NCI-H1436 treated with DMSO at 0.1 percent for 48 hours (cell line): Measurements from ENCODE around the gene FILIP1L.

Source experiments
- DNase-seq: peaks from one replicate; lab custom pipeline; 2025; lab: John Stamatoyannopoulos, UW

FILIP1L gene

GRCh38 chr3:99891610-99892285 lies 222.6 kb downstream of the FILIP1L start:
- no peak for DNase-seq

- no peak for DNase-seq
Observed at GRCh38 chr3:99885851-99886250, 228.4 kb downstream of the FILIP1L start.

GRCh38 chr3:99885085-99885484 lies 229.2 kb downstream of the FILIP1L start:
- DNase-seq: no peak

- DNase-seq: no peak
Observed at GRCh38 chr3:99884484-99884883, 229.8 kb downstream of the FILIP1L start.

- DNase-seq: no peak
Observed at GRCh38 chr3:99883693-99884092, 230.6 kb downstream of the FILIP1L start.

GRCh38 chr3:99883138-99883461 lies 231.2 kb downstream of the FILIP1L start:
- DNase-seq: no peak

- DNase-seq: no peak
Observed at GRCh38 chr3:99882436-99883137, 231.7 kb downstream of the FILIP1L start.

GRCh38 chr3:99881121-99881524 lies 233.2 kb downstream of the FILIP1L start:
- DNase-seq: no peak

- DNase-seq: no peak
Observed at GRCh38 chr3:99879275-99879674, 235.0 kb downstream of the FILIP1L start.

GRCh38 chr3:99878005-99878404 lies 236.3 kb downstream of the FILIP1L start:
- DNase-seq: no peak

- DNase-seq: no peak
Observed at GRCh38 chr3:99877031-99877579, 237.2 kb downstream of the FILIP1L start.

- no peak for DNase-seq
Observed at GRCh38 chr3:99875929-99876841, 238.1 kb downstream of the FILIP1L start.

GRCh38 chr3:99875581-99875928 lies 238.7 kb downstream of the FILIP1L start:
- no peak for DNase-seq

- DNase-seq: no peak
Observed at GRCh38 chr3:99874237-99875002, 239.9 kb downstream of the FILIP1L start.

GRCh38 chr3:99873269-99874102 lies 240.8 kb downstream of the FILIP1L start:
- DNase-seq: no peak

GRCh38 chr3:99872923-99873254 lies 241.4 kb downstream of the FILIP1L start:
- DNase-seq: no peak

- DNase-seq: no peak
Observed at GRCh38 chr3:99871231-99872045, 242.9 kb downstream of the FILIP1L start.

GRCh38 chr3:99870712-99871111 lies 243.6 kb downstream of the FILIP1L start:
- DNase-seq: no peak

GRCh38 chr3:99869621-99870020 lies 244.7 kb downstream of the FILIP1L start:
- DNase-seq: no peak

GRCh38 chr3:99868311-99868646 lies 246.0 kb downstream of the FILIP1L start:
- no peak for DNase-seq
